ENCODE measurements around the gene SAMD4B. TPM values are rescaled to one million over a fixed set of nuclear protein-coding genes. Genes with fewer than 3 reads are reported as not detected.

SAMD4B gene
- total RNA-seq, 1 experiment from 2014 or later = 80.4 TPM

DNA sequence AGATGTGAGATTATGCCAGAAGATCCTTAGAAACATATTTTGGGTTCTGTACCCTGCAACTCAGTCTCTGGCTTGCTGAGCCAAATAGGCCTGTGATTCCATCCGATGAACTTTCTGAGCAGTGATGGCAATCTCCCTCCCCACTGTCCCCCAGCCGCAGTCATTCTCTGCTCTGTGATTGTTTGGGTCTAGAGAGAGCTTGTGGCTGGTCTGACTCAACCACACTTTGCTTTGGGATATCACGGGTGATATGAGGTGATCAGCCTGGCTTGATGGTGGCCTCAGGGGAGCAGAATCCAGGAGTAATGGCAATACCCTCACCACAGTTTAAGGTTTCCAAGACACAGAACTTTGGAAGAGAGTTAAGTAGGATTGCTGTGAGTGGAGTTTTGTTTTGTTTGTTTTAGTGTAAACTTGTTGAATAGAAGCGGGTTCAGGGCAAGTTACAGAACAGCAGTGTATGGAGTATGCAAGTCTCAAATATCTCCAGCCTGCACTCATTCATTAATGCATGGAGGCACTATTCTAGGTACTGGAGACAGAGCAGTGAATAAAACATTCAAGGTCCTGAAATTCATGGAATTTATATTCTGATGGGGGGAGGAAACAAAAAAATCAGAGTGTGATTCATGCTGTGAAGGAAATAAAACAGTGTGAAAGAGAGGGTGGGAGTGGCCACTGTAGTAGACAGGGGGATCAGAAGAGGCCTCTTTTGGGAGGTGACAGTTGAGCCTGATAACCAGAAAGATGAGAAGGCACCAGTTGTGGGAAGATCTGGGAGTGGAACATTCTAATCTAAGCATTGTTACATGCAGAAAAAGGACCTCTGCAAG, 5.3 kb downstream of the SAMD4B start:
- ATAC-seq (no peak), DNase-seq (no peak)
- Histone ChIP-seq H3K27ac (ENCODE audit: low read length) (no peak overlapping the region), H3K9me3 (ENCODE audit: low read length) (no peaks in the 10 kb centered on the region), H2AFZ (ENCODE audit: low read length) (no peak overlapping the region), H3K79me2 (ENCODE audit: low read length) (peaks cover 47% of the 10 kb centered on the region), H3K4me3 (ENCODE audit: low read length) (no peak overlapping the region), H3K36me3 (ENCODE audit: low read depth, low read length) (no peaks in the 10 kb centered on the region; the same call in 1 of the 2 replicates), H3F3A (ENCODE audit: low read length, unreplicated experiment) (no peaks in the 10 kb centered on the region), H3K9me2 (replicated peaks; ENCODE audit: low read length) (no peaks in the 10 kb centered on the region), H3K4me1 (ENCODE audit: insufficient read depth, low read length) (peaks cover 8% of the 10 kb centered on the region), H3K9ac (ENCODE audit: low read length) (no peak overlapping the region), H3K27me3 (ENCODE audit: low read length) (no peaks in the 10 kb centered on the region), H4K20me1 (ENCODE audit: low read length) (no peaks in the 10 kb centered on the region), H3K4me2 (ENCODE audit: low read length) (no peak overlapping the region)
- intact Hi-C loops (cut with micrococcal nuclease) = no loop called here
- no TSS peak for BruUV-seq (replicated peaks)
- ChIA-PET POLR2A (ENCODE audit: unreplicated experiment) (no interaction called here), CTCF (no interaction called here)
- no peak for TF ChIP-seq EZH2 (IDR thresholded peaks at IDR 0.05; ENCODE audit: low read length, unreplicated experiment)
- no peak for TF ChIP-seq EZH2phosphoT487 (IDR thresholded peaks at IDR 0.05; ENCODE audit: borderline replicate concordance, low read length)
- TF ChIP-seq, protein P1, sequence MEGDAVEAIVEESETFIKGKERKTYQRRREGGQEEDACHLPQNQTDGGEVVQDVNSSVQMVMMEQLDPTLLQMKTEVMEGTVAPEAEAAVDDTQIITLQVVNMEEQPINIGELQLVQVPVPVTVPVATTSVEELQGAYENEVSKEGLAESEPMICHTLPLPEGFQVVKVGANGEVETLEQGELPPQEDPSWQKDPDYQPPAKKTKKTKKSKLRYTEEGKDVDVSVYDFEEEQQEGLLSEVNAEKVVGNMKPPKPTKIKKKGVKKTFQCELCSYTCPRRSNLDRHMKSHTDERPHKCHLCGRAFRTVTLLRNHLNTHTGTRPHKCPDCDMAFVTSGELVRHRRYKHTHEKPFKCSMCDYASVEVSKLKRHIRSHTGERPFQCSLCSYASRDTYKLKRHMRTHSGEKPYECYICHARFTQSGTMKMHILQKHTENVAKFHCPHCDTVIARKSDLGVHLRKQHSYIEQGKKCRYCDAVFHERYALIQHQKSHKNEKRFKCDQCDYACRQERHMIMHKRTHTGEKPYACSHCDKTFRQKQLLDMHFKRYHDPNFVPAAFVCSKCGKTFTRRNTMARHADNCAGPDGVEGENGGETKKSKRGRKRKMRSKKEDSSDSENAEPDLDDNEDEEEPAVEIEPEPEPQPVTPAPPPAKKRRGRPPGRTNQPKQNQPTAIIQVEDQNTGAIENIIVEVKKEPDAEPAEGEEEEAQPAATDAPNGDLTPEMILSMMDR (conservative IDR thresholded peaks at IDR 0.05; ENCODE audit: low read depth, low read length) = no peak

DNA sequence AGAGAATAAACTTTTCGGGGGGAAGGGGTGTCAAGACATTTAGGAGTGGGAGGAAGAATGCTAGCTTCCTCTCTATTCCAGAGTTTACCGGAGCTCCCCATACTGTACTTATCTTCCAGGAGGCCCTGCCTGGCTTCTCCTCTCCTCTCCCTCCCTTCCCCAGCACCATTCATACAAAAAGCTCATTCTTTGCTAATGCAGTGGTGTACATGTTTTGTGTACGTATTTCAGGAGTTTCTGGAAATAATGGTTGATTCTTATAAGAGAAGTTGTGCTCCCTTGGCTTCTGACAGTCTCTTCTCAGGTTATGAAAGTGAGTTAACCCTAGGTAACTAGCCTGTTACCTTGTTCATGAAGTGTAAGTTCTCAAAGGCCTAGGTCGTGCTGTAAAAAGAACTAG, 7.1 kb downstream of the SAMD4B start:
- Histone ChIP-seq H3K79me2 (ENCODE audit: low read length) (peaks cover 29% of the 10 kb centered on the region), H3K9me2 (replicated peaks; ENCODE audit: low read length) (no peaks in the 10 kb centered on the region), H3F3A (ENCODE audit: low read length, unreplicated experiment) (no peaks in the 10 kb centered on the region), H3K9me3 (ENCODE audit: low read length) (no peaks in the 10 kb centered on the region), H3K27ac (ENCODE audit: low read length) (no peak overlapping the region), H3K4me3 (ENCODE audit: low read length) (no peak overlapping the region), H3K36me3 (ENCODE audit: low read depth, low read length) (no peaks in the 10 kb centered on the region; the same call in 1 of the 2 replicates), H2AFZ (ENCODE audit: low read length) (no peak overlapping the region), H3K4me1 (ENCODE audit: insufficient read depth, low read length) (no peaks in the 10 kb centered on the region), H4K20me1 (ENCODE audit: low read length) (no peaks in the 10 kb centered on the region), H3K27me3 (ENCODE audit: low read length) (no peaks in the 10 kb centered on the region), H3K9ac (ENCODE audit: low read length) (no peak overlapping the region), H3K4me2 (ENCODE audit: low read length) (no peak overlapping the region)
- CTCF ChIA-PET = no interaction called here
- ATAC-seq (no peak), DNase-seq (no peak)
- no TSS peak for BruUV-seq (replicated peaks)
- TF ChIP-seq, protein P1 (conservative IDR thresholded peaks at IDR 0.05; ENCODE audit: low read depth, low read length) = no peak
- TF ChIP-seq EZH2 (IDR thresholded peaks at IDR 0.05; ENCODE audit: low read length, unreplicated experiment) (no peak), EZH2phosphoT487 (IDR thresholded peaks at IDR 0.05; ENCODE audit: borderline replicate concordance, low read length) (no peak)
- intact Hi-C loops (cut with micrococcal nuclease) = no loop called here
- POLR2A ChIA-PET (ENCODE audit: unreplicated experiment) = no interaction called here

DNA sequence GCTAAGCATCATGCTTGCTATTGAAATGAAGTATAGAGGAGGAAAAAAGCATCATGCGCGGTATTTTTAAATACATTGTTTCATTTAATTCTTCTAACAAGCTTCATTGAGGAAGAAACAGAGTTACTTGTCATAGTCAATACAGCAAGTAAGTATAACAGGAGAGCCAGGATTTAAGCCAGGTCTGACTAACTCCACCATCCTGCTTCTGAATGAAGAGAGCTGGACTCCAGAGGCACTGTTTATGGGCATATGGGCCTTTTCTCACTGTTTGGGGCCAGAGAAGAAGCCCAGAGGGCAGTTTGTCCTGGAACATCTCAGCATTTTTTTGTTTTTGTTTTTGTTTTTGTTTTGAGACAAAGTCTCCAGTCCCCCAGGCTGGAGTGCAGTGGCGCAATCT, 7.9 kb downstream of the SAMD4B start:
- intact Hi-C loops (cut with micrococcal nuclease) = no loop called here
- Histone ChIP-seq H3F3A (ENCODE audit: low read length, unreplicated experiment) (no peaks in the 10 kb centered on the region), H4K20me1 (ENCODE audit: low read length) (no peaks in the 10 kb centered on the region), H3K9ac (ENCODE audit: low read length) (no peak overlapping the region), H3K4me3 (ENCODE audit: low read length) (no peak overlapping the region), H3K4me1 (ENCODE audit: insufficient read depth, low read length) (no peaks in the 10 kb centered on the region), H3K9me3 (ENCODE audit: low read length) (no peaks in the 10 kb centered on the region), H3K27ac (ENCODE audit: low read length) (no peak overlapping the region), H3K79me2 (ENCODE audit: low read length) (peaks cover 22% of the 10 kb centered on the region), H3K27me3 (ENCODE audit: low read length) (no peaks in the 10 kb centered on the region), H3K36me3 (ENCODE audit: low read depth, low read length) (no peaks in the 10 kb centered on the region; the same call in 1 of the 2 replicates), H3K9me2 (replicated peaks; ENCODE audit: low read length) (no peaks in the 10 kb centered on the region), H3K4me2 (ENCODE audit: low read length) (no peak overlapping the region), H2AFZ (ENCODE audit: low read length) (no peak overlapping the region)
- no peak for ATAC-seq
- POLR2A ChIA-PET (ENCODE audit: unreplicated experiment) = no interaction called here
- BruUV-seq (replicated peaks) = no TSS peak
- CTCF ChIA-PET = no interaction called here
- TF ChIP-seq, protein P1 (conservative IDR thresholded peaks at IDR 0.05; ENCODE audit: low read depth, low read length) = no peak
- no peak for TF ChIP-seq EZH2phosphoT487 (IDR thresholded peaks at IDR 0.05; ENCODE audit: borderline replicate concordance, low read length)
- no peak for TF ChIP-seq EZH2 (IDR thresholded peaks at IDR 0.05; ENCODE audit: low read length, unreplicated experiment)
- no peak for DNase-seq

Measured in PC-3 (cell line).